OCI-LY3 (cell line): ENCODE measurements around the gene CLCN4.

ENCODE experiments used
- H2AFZ ChIP-seq: fragments of 200-600, 300-600 bp; shearing (Covaris generic); 2 replicates; pipeline ENCODE4 v1.6.0; 2014; ENCODE audit warnings: antibody characterized with exemption, low read depth, low read length
- H3K27ac ChIP-seq: fragments of 200-600, 300-600 bp; sonication (generic); 2 replicates; pipeline ENCODE4 v1.5.1; 2014; ENCODE audit warnings: mild to moderate bottlenecking, low read length, moderate library complexity, mixed read lengths
- H3K27me3 ChIP-seq: fragments of 200-600, 300-600 bp; sonication (generic); 2 replicates; pipeline ENCODE4 v1.6.1; 2014; ENCODE audit warnings: low read depth, low read length, mixed read lengths
- H3K36me3 ChIP-seq: fragments of 200-600, 300-600 bp; sonication (generic); replicated peaks from 2 replicates; pipeline ENCODE3; 2014; ENCODE audit warnings: low read depth, low read length, mixed read lengths
- H3K4me1 ChIP-seq: fragments of 300-600, 200-600 bp; sonication (generic); 2 replicates; pipeline ENCODE4 v1.6.1; 2014; ENCODE audit warnings: low read length, mixed read lengths
- H3K4me2 ChIP-seq: fragments of 200-600, 300-600 bp; sonication (generic); 2 replicates; pipeline ENCODE4 v1.6.1; 2014; ENCODE audit warnings: low read length, mixed read lengths
- H3K4me3 ChIP-seq: fragments of 300-600, 200-600 bp; sonication (generic); 2 replicates; pipeline ENCODE4 v1.5.1; 2014; ENCODE audit warnings: antibody characterized with exemption, mild to moderate bottlenecking, low read length, moderate library complexity
- H3K79me2 ChIP-seq: fragments of 300-600, 200-600 bp; shearing (Covaris generic); 2 replicates; pipeline ENCODE4 v1.6.1; 2014; ENCODE audit warnings: mild to moderate bottlenecking, low read length, mixed read lengths
- H3K9ac ChIP-seq: fragments of 300-600, 200-600 bp; shearing (Covaris generic); 2 replicates; pipeline ENCODE4 v1.6.0; 2014; ENCODE audit warnings: mild to moderate bottlenecking, low read length, moderate library complexity
- H3K9me3 ChIP-seq: fragments of 200-600, 300-600 bp; shearing (Covaris generic); 2 replicates; pipeline ENCODE4 v1.6.1; 2014; ENCODE audit warnings: low read length, mixed read lengths; ENCODE audit not compliant: insufficient read depth
- H4K20me1 ChIP-seq: fragments of 200-600, 300-600 bp; sonication (generic); 2 replicates; pipeline ENCODE4 v1.6.1; 2016; ENCODE audit warnings: low read length, mixed read lengths; ENCODE audit not compliant: insufficient read depth
- EZH2phosphoT487 ChIP-seq: fragments of 200-600 bp; shearing (Covaris generic); IDR thresholded peaks from 2 replicates; pipeline ENCODE4 v1.6.1; 2018; ENCODE audit warnings: antibody characterized with exemption, mixed run types, low read depth
- TF ChIP-seq, protein P1 (sequence below): fragments of 200-600, 300-600 bp; sonication (generic); IDR thresholded peaks from 2 replicates; pipeline ENCODE4 v1.5.1; 2014; ENCODE audit warnings: antibody characterized with exemption, low read length, low read depth

CLCN4 gene

DNA sequence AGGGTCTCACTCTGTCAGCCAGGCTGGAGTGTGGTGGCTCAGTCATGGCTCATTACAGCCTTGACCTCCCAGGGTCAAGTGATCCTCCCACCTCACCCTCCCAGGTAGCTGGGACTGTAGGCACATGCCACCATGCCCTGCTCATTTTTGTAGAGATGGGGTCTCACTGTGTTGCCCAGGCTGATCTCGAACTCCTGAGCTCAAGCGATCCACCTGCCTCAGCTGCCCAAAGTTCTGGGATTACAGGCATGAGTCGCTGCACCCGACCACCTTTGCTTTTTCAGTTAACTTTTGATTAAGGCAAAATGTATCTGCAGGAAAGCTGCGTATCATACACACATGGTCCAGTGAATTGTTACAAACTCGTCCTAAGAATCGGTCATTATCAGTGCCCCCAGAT is 16.5 kb upstream of the CLCN4 start:
- Histone ChIP-seq H4K20me1 (no peaks in the 10 kb centered on the region), H3K27ac (no peak overlapping the region), H3K4me1 (no peaks in the 10 kb centered on the region), H3K9ac (no peak overlapping the region), H3K27me3 (no peaks in the 10 kb centered on the region), H3K4me3 (no peak overlapping the region), H3K36me3 (no peaks in the 10 kb centered on the region), H3K4me2 (no peak overlapping the region), H2AFZ (no peak overlapping the region), H3K9me3 (no peaks in the 10 kb centered on the region), H3K79me2 (no peaks in the 10 kb centered on the region)
- no peak for TF ChIP-seq EZH2phosphoT487
- TF ChIP-seq, protein P1, sequence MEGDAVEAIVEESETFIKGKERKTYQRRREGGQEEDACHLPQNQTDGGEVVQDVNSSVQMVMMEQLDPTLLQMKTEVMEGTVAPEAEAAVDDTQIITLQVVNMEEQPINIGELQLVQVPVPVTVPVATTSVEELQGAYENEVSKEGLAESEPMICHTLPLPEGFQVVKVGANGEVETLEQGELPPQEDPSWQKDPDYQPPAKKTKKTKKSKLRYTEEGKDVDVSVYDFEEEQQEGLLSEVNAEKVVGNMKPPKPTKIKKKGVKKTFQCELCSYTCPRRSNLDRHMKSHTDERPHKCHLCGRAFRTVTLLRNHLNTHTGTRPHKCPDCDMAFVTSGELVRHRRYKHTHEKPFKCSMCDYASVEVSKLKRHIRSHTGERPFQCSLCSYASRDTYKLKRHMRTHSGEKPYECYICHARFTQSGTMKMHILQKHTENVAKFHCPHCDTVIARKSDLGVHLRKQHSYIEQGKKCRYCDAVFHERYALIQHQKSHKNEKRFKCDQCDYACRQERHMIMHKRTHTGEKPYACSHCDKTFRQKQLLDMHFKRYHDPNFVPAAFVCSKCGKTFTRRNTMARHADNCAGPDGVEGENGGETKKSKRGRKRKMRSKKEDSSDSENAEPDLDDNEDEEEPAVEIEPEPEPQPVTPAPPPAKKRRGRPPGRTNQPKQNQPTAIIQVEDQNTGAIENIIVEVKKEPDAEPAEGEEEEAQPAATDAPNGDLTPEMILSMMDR, result no peak

DNA sequence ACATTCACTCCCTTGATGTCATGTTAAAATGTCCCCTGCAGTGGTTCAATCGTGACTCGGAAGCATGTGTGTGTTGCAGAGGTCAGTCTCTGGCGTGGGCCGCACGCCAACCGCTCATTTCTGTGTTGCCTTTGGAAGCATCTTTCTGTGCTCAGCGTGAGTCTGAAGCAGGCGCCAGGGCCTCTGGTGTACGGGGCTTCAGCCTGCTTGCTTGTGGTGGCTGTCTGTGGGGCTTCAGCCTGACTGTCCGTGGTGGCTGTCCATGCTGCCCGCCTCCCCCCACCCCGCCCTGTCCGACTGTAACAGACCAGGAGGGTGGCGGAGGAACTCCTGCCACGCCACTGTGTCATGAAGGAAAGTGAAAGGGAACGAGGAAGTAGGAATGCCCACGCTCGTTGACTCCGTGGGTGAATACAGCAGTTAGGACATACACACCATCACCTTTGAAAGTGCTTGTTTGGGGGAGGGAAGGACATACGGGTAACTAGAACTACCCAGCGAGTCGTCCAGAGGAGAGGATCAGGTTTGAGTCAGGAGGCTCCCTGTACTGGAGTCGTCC is 14.7 kb upstream of the CLCN4 start:
- Histone ChIP-seq H3K4me2 (no peak overlapping the region), H3K36me3 (no peaks in the 10 kb centered on the region)

DNA sequence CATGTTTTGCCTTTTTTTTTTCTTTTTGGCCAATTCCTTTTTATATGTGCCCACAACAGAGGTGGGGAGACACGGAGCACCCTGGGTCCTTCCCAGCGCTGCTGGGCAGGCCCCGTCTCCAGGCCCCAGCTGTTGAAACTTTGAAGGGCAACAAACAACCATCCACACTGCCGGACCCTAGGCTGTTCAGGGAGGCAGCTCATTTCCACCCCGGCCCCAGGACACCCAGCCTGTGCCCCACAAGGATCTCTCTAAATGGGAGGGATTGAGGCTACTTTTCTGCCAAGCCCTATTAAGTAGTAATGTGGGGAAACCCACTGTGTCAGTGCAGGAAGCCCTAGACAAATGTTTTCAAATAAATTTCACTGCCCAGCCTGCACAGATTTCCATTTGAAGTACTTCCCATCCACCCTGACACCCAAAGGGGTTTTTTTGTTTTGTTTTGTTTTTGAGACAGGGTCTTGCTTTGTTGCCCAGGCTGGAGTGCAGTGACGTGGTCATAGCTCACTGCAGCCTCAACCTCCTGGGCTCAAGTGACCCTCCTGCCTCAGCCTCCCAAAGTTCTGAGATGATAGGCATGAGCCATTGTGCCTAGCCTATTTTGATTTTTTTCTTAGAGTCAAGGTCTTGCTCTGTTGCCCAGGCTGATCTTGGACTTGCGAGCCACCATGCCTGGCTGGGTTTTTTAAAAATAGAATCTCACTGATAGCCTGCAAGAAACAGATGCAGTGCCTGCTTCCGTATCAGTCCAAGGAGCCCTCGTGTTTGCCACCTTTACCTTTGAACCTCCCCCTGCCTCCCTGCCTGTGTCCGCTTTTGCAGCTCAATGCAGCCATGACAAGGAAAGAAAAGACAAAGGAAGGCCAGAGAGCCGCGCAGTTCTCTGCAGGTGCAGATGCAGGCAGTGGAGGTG is 13.4 kb upstream of the CLCN4 start:
- TF ChIP-seq, protein P1, result no peak
- TF ChIP-seq EZH2phosphoT487, result no peak

More for the DNA sequence above, 14.7 kb upstream of the CLCN4 start:
- Histone ChIP-seq H2AFZ (no peak overlapping the region), H3K4me3 (no peak overlapping the region), H4K20me1 (no peaks in the 10 kb centered on the region), H3K79me2 (no peaks in the 10 kb centered on the region), H3K4me1 (no peaks in the 10 kb centered on the region), H3K9ac (no peak overlapping the region), H3K27me3 (no peaks in the 10 kb centered on the region), H3K27ac (no peak overlapping the region), H3K9me3 (no peaks in the 10 kb centered on the region)
- no peak for TF ChIP-seq EZH2phosphoT487
- TF ChIP-seq, protein P1, result no peak

DNA sequence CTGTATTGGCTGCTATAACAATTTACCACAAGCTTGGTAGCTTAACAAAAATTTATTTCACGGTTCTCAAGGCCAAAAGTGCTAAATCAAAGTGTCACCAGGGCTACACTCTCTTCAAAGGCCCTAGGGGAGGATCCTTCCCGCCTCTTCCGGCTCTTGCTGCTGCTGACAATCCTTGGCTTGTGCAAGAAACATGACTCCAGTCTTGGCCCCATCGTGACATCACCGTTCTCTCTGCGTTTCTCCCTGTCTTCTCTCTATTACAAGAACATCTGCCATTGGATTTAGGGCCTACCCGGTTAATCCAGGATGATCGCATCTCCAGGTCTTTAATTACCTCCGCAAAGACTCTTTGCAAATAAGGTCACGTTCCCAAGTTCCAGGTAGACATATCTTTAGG is 10.4 kb upstream of the CLCN4 start:
- H3K9ac ChIP-seq, result no peak overlapping the region
- no peak overlapping the region for H3K4me3 ChIP-seq
- H3K9me3 ChIP-seq, result no peaks in the 10 kb centered on the region
- H3K4me1 ChIP-seq, result no peaks in the 10 kb centered on the region
- H3K4me2 ChIP-seq, result no peak overlapping the region
- no peaks in the 10 kb centered on the region for H3K27me3 ChIP-seq
- H3K36me3 ChIP-seq, result no peaks in the 10 kb centered on the region
- H3K27ac ChIP-seq, result no peak overlapping the region
- H4K20me1 ChIP-seq, result no peaks in the 10 kb centered on the region
- no peaks in the 10 kb centered on the region for H3K79me2 ChIP-seq
- no peak overlapping the region for H2AFZ ChIP-seq
- TF ChIP-seq EZH2phosphoT487, result no peak
- TF ChIP-seq, protein P1, result no peak

More for the DNA sequence above, 13.4 kb upstream of the CLCN4 start:
- Histone ChIP-seq H3K36me3 (no peaks in the 10 kb centered on the region), H3K9me3 (no peaks in the 10 kb centered on the region), H2AFZ (no peak overlapping the region), H3K4me1 (no peaks in the 10 kb centered on the region), H3K27me3 (no peaks in the 10 kb centered on the region), H3K9ac (no peak overlapping the region), H4K20me1 (no peaks in the 10 kb centered on the region), H3K4me2 (no peak overlapping the region), H3K79me2 (no peaks in the 10 kb centered on the region), H3K4me3 (no peak overlapping the region), H3K27ac (no peak overlapping the region)
